ENCODE results near the gene CTRB2. TPM values are rescaled to one million over a fixed set of nuclear protein-coding genes. Genes with fewer than 3 reads are reported as not detected.

Gene CTRB2
- total RNA-seq, 1 donor from 2014 or later, result not detected

GRCh38 chr16:75175074-75175473 is 31.9 kb downstream of the CTRB2 start:
- no peak overlapping the region for H3K4me3 Mint-ChIP-seq
- no peak overlapping the region for H3K27ac Mint-ChIP-seq (ENCODE audit: unreplicated experiment)
- H3K27me3 Mint-ChIP-seq (ENCODE audit: low read depth), result no peaks in the 10 kb centered on the region
- peaks cover 60% of the 10 kb centered on the region for H3K36me3 Mint-ChIP-seq (ENCODE audit: low read depth)
- no peaks in the 10 kb centered on the region for H3K4me1 Mint-ChIP-seq
- H3K9me3 Mint-ChIP-seq, result peaks cover 49% of the 10 kb centered on the region
- DNase-seq (ENCODE audit: low read depth, low spot score), result no peak
- no peak for TF ChIP-seq CTCF (conservative IDR thresholded peaks at IDR 0.05)

DNA sequence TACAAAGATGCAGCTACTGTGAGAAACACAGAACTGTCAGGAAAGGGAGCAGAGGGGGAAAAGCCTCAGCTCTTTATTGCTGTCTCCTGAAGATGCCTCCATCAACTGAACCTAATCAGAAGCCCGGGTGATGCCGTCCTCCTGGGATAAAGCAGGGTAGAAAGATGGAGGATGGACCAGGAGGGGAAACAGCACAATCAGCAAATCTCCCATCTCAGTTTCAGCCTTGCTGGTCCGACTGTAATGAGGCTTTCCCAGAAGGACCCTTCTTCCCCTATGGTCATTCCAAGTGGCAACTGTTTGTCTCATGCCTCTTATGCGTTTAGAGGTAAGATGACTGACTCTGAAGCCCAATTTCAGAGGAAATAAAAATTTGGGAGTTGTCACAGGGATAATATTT is 34.4 kb downstream of the CTRB2 start:
- H3K4me3 Mint-ChIP-seq, result no peak overlapping the region
- TF ChIP-seq CTCF (conservative IDR thresholded peaks at IDR 0.05), result no peak
- peaks cover 51% of the 10 kb centered on the region for H3K9me3 Mint-ChIP-seq
- H3K27me3 Mint-ChIP-seq (ENCODE audit: low read depth), result no peaks in the 10 kb centered on the region
- H3K36me3 Mint-ChIP-seq (ENCODE audit: low read depth), result peaks cover 78% of the 10 kb centered on the region
- no peak for DNase-seq (ENCODE audit: low read depth, low spot score)
- no peaks in the 10 kb centered on the region for H3K4me1 Mint-ChIP-seq
- no peak overlapping the region for H3K27ac Mint-ChIP-seq (ENCODE audit: unreplicated experiment)

DNA sequence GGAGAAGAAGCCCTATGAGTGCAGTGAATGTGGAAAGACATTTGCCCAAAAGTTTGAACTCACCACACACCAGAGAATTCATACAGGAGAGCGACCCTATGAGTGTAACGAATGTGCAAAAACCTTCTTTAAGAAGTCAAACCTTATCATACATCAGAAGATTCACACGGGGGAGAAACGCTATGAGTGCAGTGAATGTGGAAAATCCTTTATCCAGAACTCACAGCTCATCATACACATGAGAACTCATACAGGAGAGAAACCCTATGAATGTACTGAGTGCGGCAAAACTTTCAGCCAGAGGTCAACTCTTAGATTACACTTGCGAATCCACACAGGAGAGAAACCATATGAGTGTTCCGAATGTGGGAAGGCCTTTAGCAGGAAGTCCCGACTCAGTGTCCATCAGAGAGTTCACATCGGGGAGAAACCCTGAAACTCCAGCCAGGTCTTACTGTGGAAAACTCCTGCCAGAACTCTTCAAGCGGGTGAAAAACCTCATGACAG is 37.0 kb downstream of the CTRB2 start:
- no peak overlapping the region for H3K27ac Mint-ChIP-seq (ENCODE audit: unreplicated experiment)
- no peak overlapping the region for H3K4me3 Mint-ChIP-seq
- H3K36me3 Mint-ChIP-seq (ENCODE audit: low read depth), result peaks cover 93% of the 10 kb centered on the region
- peaks cover 43% of the 10 kb centered on the region for H3K9me3 Mint-ChIP-seq
- H3K27me3 Mint-ChIP-seq (ENCODE audit: low read depth), result no peaks in the 10 kb centered on the region
- TF ChIP-seq CTCF (conservative IDR thresholded peaks at IDR 0.05), result no peak
- no peaks in the 10 kb centered on the region for H3K4me1 Mint-ChIP-seq
- no peak for DNase-seq (ENCODE audit: low read depth, low spot score)

DNA sequence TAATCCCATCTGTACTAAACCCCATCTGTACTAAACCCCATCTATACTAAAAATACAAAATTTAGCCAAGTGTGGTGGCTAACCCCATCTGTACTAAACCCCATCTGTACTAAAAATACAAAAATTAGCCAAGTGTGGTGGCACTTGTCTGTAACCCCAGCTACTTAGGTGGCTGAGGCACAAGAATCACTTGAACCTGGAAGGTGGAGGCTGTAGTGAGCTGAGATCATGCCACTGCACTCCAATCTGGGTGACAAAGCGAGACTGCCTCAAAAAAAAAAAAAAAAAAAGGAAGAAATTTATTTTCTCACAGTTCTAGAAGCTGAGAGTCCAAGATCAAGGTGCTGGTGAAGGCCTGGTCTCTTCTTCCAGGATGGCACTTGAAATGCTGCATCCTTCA is 46.6 kb downstream of the CTRB2 start:
- Mint-ChIP-seq H3K9me3 (peaks cover 22% of the 10 kb centered on the region), H3K4me3 (no peak overlapping the region), H3K4me1 (no peaks in the 10 kb centered on the region), H3K27me3 (ENCODE audit: low read depth) (no peaks in the 10 kb centered on the region), H3K27ac (ENCODE audit: unreplicated experiment) (no peak overlapping the region), H3K36me3 (ENCODE audit: low read depth) (peaks cover 74% of the 10 kb centered on the region)
- no peak for TF ChIP-seq CTCF (conservative IDR thresholded peaks at IDR 0.05)
- no peak for DNase-seq (ENCODE audit: low read depth, low spot score)

Other genes with a start within 250 kb of the CTRB2 start
- 85.3 and 87.6 TPM in 2 replicates for gene WDR59, start 222.0 kb downstream of the CTRB2 start, total RNA-seq
- gene ZNRF1, start 208.1 kb downstream of the CTRB2 start, total RNA-seq, result 48.4 and 54.8 TPM in 2 replicates
- gene LDHD, start 90.4 kb downstream of the CTRB2 start, total RNA-seq, result 0.56 TPM in 1 of 2 replicates, not detected in the other
- gene ZFP1, start 58.6 kb downstream of the CTRB2 start, total RNA-seq, result 22.9 and 26.7 TPM in 2 replicates
- not detected in 2 replicates for gene CTRB1, start 11.8 kb upstream of the CTRB2 start, total RNA-seq
- 63.8 and 64.0 TPM in 2 replicates for gene BCAR1, start 44.5 kb upstream of the CTRB2 start, total RNA-seq
- gene CFDP1, start 226.3 kb upstream of the CTRB2 start, total RNA-seq, result 99.8 and 103 TPM in 2 replicates